Superior temporal gyrus (tissue), 1 donor: ENCODE measurements around the gene PEX6.
"Not testable (repeated sequence)": the region's sequence is repeated elsewhere in the genome, so short reads cannot be mapped to it uniquely, and the experiment has no call there.

Experiments
- DNase-seq: peaks from one replicate; pipeline ENCODE4 v3.0.0-alpha.2; 2016; ENCODE audit errors: extremely low spot score

Gene PEX6

DNA sequence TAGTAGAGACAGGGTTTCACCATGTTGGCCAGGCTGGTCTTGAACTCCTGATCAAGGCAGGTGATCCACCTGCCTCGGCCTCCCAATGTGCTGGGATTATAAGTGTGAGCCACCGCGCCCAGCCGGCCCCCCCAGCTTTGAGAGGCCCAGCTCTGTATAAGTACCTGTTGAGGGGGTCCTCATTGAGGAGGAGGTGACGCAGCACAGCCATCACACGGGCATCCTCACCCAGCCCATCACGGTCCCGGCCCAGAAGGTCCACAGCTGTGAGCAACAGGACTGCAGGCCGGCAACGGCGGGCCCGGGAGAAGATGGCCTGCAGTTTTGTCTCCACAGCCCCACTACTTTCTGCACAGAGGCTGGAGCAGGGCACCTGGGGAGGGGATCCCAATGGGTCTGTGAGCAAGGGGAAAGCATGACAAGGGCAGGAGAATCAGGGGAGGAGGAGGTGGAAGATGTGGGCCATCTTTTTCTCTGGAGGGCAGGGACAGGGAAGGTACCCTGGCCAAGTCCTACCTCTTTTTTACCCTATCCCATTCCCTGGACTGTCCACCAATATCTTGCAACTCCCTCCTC is 10.8 kb downstream of the PEX6 start:
- DNase-seq: no peak

GRCh38 chr6:42967228-42967627 is 11.8 kb downstream of the PEX6 start:
- DNase-seq: no peak

GRCh38 chr6:42966571-42966970 is 12.4 kb downstream of the PEX6 start:
- DNase-seq: no peak

DNA sequence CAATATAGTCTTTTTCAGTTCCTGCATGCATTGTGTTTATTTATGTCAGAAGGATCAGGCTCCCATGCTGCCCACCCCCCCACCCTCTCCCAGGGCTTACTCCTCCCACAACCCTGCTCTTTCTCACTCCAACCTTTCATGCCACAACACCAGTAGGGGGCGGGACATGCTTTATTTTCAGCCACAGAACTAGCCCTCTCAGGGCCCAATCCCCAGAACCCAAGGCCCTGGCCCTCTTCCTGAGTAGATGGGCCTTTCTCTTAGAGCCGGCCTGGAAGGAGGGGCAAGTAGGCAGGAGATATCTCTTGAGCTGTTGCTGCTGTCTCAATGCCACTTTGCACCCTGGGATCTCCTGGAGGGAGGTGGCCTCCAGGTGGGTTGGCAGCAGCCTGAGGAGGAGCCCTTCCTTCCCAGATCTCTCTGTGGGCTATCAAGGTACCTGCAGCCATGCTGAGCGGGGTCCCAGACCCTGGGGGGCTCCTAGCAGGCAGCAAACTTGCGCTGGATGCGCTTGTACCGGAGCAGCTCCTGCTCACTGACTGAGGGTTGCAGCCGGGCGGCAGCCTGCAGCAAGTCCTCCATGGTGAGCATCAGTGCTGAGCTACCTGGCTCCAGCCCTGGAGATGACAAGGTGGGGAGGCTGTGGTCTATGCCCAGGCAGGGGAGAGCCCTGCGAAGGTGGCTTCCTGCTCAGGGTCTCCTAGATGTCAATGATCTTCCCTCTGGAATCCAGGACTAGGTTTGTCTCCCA is 15.0 kb downstream of the PEX6 start:
- no peak for DNase-seq

DNA sequence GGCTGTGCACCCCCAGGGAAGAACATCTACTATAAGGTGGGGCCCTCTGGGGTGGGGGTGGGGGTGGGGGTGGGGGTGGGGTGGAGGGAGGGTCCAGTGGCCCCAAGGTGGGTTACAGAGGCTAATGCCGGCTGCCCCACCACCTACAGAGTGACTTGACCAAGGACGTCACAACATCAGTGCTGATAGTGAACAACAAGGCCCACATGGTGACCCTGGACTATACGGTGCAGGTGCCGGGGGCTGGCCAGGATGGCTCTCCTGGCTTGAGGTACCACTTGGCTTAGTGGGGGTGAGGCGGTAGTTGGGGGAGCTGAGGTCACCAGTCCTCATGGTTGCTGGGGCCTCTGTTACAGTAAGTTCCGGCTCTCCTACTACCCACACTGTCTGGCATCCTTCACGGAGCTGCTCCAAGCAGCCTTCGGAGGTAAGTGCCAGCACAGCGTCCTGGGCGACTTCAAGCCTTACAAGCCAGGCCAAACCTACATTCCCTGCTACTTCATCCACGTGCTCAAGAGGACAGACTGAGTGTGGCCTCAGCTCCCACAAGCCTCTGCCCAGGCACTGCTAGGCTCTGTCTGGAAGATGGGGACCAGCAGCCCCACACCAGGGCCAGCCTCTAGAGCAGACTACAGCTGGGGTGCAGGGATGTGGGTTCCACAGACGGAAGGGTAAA is 15.7 kb downstream of the PEX6 start:
- no peak for DNase-seq

GRCh38 chr6:42962502-42963178 is 16.3 kb downstream of the PEX6 start:
- DNase-seq: no peak

- DNase-seq: no peak
Observed at GRCh38 chr6:42962096-42962495, 16.9 kb downstream of the PEX6 start.

DNA sequence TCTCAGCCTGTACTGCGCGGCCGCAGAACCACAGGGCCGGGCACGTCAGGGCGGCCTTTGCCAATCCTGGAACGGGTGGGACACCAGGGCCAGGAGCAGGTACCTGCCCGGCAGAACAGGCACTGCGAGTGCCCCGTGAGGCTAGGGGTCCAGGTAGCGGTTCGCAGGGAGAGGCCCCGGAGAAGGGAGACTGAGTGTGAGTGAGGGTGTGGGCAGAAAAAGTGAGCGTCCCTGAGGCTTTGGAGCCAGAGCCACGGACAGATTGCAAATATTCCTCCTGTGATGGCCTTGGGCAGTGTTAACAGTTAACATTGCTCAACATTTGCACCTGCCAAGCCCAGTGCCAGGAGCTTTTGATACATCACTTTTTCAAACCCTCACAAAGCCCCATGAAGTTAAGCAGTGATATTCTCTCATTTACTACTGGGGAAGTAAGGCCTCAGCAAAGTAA is 17.9 kb downstream of the PEX6 start:
- DNase-seq: no peak

- DNase-seq: no peak
Observed at GRCh38 chr6:42960243-42961019, 18.6 kb downstream of the PEX6 start, which contains the start of gene GNMT. Gene GNMT (plus strand): TSS chr6:42960754. CDS start chr6:42960768, 14 bp downstream.

DNA sequence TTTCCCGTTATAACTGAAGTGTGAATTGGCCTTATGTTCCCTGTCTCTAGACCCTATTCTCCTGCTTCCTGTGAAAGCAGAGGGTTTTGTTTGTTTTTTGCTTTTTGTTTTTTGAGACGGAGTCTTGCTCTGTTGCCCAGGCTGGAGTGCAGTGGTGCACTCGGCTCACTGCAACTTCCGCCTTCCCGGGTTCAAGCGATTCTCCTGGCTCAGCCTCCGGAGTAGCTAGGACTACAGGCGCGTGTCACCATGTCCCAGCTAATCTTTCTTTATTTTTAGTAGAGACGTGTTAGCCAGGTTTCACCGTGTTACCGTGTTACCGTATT is 19.1 kb downstream of the PEX6 start:
- DNase-seq: no peak

DNA sequence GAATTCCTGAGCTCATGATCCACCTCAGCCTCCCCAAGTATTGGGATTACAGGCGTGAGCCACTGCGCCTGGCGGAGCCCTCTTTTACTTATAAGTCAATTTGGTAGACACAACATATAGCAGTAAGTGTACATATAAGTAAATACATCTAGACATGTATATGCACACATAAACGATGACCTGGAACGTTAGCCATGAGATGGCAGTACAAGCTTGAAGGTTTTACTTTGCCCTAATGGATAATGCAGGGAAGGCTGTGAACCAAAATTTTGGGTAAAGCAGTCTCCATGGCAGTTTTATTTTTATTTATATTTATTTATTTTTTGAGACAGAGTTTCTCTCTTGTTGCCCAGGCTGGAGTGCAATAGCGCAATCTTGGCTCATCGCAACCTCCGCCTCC is 20.9 kb downstream of the PEX6 start:
- no peak for DNase-seq

DNA sequence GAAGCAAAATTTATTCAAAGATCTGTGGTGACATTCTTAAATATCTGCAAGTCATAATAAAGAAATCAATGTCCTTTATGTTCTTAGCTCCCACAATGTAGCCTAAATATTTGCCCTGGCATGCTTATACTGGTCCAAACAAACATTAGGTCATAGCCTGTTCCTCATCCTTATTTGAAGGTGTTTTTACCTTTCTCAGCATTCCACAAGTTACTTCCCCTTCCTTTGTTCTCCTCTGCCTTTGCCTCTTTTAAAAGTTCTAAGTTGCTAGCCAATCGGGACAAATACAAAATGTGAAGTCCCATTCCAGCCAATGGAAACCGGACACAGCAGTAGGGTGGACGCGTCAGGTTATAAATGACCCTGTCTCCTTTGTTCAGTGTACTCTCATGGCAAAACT is 24.6 kb downstream of the PEX6 start:
- DNase-seq: not testable (repeated sequence)

- no peak for DNase-seq
Observed at GRCh38 chr6:42952389-42952788, 26.6 kb downstream of the PEX6 start.

GRCh38 chr6:42947950-42948349 is 31.0 kb downstream of the PEX6 start:
- DNase-seq: peak; percentile 18

GRCh38 chr6:42942444-42942843 is 36.5 kb downstream of the PEX6 start:
- no peak for DNase-seq

DNA sequence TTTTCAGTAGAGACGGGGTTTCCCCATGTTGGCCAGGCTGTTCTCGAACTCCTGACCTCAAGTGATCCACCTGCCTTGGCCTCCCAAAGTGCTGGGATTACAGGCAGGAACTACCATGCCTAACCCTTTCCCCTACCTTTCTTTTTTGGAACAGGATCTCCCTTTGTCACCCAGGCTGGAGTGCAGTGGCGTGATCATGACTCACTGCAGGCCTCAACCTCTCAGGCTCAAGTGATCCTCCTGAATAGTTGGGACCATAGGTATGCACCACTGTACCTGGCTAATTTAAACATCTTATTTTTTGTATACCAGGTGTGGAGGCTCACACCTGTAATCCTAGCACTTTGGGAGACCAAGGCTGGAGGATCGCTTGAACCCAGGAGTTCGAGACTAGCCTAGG is 37.6 kb downstream of the PEX6 start:
- not testable (repeated sequence) for DNase-seq

GRCh38 chr6:42940493-42941045 is 38.4 kb downstream of the PEX6 start:
- no peak for DNase-seq

DNA sequence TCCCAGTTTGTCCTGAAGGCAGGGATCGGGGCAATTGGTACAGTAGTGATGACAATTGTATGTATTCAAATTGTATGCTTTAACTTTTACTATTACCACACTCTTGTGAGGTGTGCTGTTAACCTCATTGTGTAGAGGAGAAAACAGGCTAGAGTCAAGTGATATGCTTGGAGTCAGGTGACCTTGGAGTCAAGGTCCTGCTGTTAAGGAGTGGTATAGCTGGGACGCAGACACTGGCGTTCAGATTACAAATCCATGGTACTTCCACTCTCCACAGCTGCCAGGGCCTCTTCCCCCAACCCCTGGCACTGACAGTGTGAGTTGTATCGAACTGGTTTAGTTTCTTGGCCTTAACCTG is 39.2 kb downstream of the PEX6 start:
- DNase-seq: no peak

DNA sequence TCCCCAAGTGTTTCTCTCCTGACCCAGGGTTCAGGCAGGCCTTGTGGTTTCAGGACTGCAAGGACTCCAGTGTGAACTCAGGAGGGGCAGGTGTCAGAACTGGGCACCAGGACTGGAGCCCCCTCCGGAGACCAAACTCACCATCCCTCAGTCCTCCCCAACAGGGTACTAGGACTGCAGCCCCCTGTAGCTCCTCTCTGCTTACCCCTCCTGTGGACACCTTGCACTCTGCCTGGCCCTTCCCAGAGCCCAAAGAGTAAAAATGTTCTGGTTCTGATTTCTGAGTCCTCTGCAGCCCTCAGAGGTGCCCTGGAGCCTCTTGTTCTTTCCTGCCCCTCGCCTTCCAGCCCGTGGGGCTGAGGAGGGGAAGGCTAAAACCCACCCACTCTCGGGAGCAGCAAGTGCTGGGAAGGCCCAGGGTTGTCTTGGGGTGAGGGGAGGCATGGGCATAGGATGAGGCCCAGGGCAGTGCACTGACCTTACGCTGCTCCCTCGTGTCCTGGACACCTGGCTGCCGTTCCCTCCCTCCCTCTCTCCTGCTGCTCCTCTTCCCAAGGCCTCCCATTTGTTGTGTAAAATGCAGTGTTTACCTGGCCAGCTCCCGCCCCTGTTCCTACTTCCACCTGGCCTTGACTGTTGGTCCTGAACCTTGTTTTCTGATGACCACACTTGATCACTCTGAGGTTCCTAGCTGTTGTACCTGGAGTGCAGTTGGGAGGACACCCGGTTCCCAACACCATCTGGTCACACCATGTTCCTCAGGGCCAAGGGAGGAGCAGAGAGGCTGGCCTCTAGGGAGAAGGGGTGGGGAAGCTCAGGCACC is 39.8 kb downstream of the PEX6 start:
- no peak for DNase-seq

DNA sequence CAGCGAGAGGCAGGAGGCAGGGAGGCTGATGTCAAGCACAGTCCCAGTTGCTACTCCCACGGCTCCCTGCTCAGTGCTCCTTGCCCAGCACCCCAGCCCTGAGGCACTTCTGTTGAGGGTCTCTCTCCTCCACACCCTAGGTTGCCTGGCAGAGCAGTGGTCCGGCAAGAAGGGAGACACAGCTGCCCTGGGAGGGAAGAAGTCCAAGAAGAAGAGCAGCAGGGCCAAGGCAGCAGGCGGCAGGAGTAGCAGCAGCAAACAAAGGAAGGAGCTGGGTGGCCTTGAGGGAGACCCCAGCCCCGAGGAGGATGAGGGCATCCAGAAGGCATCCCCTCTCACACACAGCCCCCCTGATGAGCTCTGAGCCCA is 40.6 kb downstream of the PEX6 start:
- no peak for DNase-seq
